ENCODE data around the gene GSE1.
A peak's percentile ranks its signal among the peaks of the same experiment; 100 is the strongest.

GSE1 gene

GRCh38 chr16:85612801-85613603 is at the start of gene GSE1:
TSS of gene GSE1 (plus strand) at chr16:85613322. CDS start at chr16:85613392, 70 bp downstream.
- peak; percentile 59 to 72 for DNase-seq

GRCh38 chr16:85563515-85564276 is 49.4 kb upstream of the GSE1 start:
- DNase-seq, result no peak

DNA sequence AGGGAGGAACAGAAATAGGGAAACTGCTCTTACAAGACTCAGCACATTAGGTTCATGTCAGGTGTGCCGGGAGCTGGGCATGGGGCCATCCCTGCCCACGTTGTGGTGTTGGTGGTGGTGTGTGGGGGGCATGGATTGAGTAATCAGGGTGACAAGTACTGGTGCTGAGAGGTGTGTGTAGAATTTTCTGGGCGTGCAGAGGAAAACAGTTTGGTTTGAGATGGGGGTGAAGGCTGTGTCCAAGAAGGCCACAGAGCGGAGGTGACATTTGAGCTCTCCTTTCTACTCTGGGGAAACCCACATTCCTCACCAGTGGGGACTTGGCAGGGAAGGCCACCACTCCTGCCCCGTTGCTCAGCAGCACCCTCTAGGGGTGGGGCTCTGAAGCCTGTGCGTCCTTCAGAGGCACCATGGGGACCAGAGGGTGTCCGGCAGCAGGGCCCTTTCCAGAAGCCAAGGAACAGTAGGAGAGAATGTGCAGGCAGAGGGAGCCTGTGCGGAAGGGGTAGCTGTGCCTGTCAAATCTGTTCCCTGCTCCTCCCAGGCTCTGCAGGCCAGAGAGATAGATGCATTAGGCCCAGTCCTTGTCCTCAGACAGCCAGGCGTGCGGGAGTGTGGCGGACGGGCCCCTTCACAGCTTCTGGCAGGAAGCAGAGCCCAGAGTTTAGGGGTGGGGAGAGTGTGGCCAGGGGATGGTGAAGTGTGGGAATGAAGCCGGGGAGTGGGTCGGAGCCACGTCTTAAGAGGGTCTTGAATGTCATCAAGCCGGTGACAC is 48.7 kb upstream of the GSE1 start:
- peak in 1 of 2 donors; percentile 42 for DNase-seq

GRCh38 chr16:85565340-85565739 is 47.8 kb upstream of the GSE1 start:
- no peak for DNase-seq

DNA sequence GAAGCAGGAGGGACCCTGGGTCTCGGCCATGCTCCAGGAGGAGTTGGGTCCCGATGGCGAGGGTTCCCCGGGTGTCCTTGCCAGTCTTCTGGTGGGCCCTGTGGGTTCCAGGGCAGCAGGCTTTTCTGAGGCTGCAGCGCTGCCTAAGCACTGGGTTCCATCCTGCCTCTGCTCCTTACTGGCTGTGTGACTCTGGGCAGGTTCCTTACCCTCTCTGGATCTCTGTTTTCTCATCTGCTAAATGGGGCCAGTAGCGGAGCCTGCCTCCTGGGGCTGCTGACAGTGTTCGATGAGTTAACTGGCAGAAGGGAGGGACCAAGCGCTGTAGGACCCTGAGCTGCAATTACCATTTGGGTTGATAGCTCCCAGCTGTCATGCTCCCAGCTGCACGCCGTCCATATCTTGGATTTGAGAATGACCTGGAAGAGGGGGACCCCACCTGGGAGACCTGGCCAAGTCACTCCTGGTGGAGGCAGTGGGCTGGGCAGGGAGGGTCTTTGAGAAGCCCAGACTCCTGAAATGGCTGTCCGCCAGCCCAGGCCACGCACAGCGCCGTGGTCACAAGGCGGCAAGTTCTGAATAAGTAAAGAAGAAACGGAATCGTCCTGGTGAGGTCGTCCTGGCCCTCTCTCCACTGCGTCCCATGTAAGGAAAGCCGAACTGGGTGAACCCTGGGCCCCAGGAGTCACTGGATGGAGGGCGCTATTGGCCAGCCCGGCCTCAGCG is 47.2 kb upstream of the GSE1 start:
- DNase-seq, result no peak

DNA sequence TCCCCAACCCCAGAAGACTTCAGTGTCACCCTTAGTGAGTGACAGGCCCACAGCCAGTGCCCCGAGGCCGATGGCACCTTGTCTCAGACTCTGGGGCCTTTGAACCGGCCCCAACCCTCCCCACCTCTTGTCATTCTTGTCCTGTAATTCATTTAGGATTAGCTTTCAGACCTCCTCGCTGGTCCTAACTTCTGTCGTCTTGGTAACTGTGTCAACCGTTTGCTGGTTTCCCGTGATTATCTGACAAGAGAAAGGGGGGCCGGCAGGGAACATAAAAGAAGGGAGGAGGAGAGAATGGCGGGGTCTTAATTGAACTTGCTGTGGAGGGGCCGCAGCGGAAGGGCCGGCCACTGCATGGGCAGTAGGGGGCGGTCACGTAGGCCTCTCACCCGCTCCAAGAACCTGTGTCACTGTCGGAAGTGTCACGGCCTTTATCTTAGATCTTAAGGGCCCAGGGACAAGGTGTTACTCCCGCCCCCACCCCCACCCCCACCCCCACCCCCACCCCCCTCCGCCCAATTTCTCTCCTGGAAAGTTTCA is 46.5 kb upstream of the GSE1 start:
- DNase-seq, result no peak

DNA sequence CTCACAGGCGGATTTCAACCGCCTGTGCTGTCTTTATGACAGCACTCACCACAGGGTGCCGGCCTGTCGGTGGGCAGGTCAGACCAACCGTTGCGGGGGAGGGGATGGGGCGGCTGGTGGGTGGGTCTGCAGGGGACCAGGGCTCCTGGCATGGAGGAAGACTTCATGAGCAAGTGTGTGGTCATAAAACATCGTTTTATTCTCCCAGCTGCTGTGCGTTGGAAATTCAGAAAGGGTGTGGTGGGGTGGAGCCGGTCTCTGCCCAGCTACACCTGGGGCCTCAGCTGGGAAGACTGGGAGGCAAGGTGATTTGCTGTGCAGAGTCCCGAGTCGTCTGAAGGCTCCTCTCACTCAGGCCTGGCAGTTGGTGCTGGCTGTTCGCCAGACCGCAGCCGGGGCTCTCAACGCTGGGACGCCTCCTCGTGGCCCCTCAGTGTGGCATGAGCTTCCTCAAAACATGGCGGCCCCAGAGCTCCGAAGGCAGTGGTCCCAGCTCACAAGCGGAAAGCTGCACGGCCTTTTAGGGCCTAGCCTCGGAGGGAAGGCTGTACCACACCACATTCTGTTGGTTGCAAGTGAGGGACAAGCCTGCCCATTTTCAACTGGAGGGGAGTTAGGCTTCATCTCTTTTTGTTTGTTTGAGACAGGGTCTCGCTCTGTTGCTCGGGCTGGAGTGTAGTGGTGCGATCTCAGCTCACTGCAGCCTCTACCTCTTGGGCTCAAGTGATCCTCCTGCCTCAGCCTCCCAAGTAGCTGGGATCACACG is 45.8 kb upstream of the GSE1 start:
- DNase-seq, result no peak

DNA sequence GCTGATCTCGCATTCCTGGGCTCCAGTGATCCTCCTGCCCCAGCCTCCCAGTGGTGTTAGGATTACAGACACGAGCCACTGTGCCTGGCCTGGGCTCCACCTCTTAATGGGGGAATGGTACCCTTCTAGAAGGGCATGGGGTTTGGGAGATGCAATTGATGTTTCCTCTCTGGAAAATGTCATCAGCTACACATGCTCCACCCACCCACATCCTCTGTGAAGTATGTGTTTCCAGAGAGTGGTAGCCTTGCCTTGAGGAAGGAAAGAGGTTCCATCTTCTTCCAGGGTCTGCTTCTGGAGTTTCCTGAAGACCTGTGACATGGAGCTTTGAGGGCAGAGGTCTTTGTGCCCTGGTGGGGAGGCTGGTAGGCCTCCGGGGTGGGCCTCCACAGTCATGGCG is 45.2 kb upstream of the GSE1 start:
- no peak for DNase-seq

DNA sequence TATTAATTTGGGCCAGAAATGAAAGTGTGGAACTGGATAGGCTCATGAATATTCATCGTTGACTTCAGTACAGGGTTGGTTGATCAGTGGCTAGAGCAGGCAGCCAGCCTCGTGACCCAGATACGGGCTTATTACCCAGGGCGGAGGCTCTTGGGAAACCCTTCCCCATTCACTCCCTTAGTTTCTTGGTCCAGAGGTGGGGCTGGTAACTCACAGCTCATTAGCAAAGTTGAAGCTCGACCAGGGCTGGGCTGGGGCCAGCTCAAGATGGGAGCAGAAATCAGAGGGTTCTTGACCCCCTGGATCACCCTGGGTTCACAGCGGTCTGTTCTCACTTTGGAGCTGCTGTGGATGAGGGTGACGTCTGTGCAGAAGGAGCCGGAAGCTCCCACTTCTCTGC is 44.6 kb upstream of the GSE1 start:
- peak in 1 of 2 donors; percentile 40 for DNase-seq

- no peak for DNase-seq
These were observed 44.0 kb upstream of the GSE1 start for GRCh38 chr16:85569039-85569614.

- peak; percentile 42 to 60 for DNase-seq
These were observed 43.4 kb upstream of the GSE1 start for GRCh38 chr16:85569615-85570212.

DNA sequence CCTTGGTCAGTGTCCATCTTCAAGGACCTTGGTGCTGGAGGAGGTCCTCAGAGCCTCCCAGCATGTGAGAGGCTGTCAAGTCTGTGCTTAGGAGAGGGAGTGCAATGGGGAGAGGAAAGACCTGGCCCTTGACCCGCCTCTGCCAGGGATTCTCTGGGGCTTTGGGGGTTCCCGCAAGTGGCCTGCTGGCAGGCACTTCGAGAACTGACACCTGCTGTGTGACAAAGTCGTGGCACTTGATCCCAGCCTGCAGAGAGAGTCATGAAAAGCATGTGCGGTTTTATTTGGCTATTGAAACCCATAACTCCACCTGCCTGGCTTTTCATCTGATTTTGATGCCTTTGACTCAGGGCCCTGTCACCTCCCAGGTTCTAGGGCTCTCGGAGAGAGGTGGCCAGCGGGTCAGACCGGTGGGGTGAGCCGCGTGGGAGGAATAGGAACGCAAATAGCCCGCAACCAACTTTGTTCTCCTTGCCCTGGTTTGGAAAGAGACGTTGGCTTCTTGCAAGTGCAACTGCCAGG is 42.8 kb upstream of the GSE1 start:
- no peak for DNase-seq

DNA sequence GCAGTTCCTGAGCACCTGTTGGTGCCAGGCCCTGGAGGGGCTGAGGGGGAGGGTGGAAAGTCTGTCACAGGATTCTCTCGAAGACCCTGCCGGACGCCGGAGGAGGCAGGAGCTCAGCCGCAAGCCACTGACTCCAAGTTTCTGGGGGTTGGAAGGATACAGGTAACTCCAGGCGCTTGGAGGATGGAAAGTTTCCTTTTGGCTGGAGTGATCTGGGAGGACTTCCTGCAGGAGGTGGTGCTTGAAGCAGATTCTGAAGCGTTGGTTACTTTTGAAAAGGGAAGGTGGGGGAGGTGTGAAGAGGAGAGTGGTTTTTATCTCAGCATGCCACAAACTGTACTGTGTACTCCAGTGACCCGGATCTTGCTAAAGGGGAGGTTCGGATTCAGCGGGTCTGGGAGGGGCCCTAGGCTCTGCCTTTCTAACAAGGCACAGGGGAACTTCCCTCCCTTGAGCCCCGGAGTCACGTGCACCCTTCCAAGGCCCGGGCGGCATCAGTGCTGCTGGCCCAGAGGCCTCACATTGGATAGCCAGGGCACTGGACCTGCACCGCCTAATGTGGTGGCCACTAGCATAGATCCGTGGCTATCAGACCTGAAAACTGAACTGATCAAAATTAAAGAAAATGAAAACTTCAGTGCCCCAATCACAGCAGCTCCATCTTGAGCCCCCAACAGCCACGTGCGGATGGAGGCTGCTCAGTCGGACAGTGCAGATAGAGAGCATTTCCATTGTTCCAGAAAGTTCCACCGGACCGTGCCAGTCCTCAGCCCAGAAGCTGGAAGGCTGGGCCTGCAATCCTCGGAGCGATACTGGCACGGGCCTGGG is 42.2 kb upstream of the GSE1 start:
- DNase-seq, result peak; percentile 73

DNA sequence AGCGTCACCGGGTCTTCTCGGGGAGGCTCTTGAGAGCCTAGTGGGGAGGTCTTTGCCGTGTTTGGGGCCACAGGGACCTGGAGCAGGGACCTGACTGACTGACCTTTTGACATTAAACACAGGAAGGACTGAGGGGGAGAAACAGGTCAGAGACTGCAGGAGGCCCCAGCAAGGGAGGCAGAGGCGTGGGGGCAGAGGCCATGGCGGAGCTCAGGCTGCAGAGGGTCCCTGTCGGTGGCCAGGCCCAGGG is 41.6 kb upstream of the GSE1 start:
- no peak for DNase-seq

DNA sequence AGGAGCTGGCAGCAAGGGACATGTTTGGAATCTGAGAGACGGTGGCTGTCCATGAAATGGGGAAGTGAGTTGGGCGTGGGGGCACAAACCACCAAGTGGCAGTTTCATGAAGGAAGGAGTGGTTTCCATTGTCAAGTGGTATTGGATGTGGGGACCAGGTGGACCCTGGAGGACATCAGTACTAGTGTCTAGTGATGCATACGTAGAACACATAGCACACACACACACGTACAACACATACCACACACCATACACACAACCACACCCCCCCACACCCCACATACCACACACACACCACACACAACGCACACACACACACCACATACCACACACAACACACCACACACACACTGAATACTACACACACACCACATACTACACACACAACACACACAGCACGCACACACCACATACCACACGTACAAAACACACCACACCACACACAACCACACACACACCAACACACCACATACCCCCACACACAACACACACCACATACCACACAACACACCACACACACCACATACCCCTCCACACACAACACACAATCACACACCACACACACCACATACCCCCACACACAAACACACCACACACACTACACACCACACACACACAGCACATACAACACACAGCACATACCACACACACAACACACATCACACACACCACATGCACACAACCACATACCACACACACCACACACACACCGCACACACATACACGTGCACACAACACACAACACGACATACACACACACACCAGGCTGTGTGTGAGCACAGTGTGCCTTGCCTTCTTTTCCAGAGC is 41.1 kb upstream of the GSE1 start:
- DNase-seq, result peak in 1 of 2 donors; percentile 51

DNA sequence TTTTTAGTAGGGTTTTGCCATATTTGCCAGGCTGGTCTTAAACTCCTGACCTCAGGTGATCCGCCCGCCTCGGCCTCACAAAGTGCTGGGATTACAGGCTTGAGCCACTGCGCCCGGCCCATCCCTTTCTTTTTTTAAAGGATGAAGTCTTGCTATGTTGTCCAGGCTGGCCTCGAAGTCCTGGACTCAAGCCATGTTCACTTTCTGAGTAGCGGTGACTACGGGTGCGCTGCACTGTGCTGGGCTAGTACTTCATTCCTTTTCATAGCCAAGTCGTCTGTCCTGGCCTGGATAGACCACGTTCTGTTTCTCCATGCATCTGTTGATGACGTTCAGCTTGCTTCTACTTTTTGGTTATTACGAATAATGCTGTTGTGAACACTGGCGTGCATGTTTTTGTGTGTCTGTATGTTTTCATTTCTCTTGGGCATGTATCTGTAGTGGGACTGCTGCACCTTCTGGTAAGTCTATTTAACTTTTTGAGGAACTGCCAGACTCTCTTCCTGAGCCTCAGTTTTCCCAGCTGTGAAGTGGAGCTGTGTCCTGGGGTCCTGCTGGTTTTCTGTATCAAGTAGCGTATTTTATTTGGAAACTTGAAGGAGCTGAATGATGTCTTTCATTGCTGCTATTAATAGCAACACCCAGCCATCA is 40.0 kb upstream of the GSE1 start:
- DNase-seq, result no peak

GRCh38 chr16:85573696-85574641 is 39.2 kb upstream of the GSE1 start:
- DNase-seq, result no peak
